ENCODE data around the gene CNGB1.
"Not testable (repeated sequence)": the region's sequence is repeated elsewhere in the genome, so short reads cannot be mapped to it uniquely, and the experiment has no call there.

The CNGB1 gene

DNA sequence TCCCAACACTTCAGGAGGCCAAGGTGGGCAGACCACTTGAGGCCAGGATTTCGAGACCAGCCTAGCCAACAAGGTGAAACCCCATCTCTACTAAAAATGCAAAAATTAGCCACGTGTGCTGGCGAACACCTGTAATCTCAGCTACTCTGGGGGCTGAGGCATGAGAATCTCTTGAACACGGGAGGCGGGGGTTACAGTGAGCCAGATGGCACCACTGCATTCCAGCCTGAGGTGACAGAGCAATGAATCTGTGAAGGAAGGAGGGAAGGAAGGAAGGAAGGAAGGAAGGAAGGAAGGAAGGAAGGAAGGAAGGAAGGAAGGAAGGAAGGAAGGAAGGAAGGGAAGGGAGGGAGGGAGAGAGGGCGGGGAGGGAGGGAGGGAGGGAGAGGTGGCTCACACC is 124.0 kb downstream of the CNGB1 start:
- not testable (repeated sequence) for DNase-seq

DNA sequence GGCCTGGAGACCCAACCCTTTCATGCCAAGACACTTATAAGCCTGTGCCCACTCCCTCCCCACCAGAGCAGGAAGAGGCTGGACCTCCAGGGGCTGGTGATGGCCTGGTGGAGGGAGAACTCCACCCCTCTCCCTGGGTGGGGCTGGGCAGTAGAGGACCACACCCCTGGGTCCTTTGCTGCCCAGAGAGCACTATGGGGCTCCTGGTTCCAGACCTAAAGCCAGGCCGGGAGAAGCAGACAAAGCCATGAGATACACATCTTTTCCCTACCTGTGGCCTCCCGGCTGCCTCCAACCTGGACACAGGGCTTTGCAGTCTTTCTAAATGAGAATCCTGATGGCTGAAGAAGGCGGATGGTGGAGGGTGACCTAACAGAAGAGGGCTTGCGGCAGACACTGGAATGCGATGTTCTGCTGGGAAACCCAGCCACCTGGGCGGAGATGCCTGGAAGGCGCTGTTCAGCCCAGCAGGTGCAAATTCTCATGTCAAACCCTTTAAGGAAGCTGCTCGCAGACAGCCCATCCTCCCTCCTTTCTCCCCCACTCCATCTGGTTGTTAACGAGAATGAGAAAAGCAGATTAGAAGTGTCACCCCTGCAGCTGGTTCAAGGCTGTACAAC is 124.7 kb downstream of the CNGB1 start:
- no peak for DNase-seq

DNA sequence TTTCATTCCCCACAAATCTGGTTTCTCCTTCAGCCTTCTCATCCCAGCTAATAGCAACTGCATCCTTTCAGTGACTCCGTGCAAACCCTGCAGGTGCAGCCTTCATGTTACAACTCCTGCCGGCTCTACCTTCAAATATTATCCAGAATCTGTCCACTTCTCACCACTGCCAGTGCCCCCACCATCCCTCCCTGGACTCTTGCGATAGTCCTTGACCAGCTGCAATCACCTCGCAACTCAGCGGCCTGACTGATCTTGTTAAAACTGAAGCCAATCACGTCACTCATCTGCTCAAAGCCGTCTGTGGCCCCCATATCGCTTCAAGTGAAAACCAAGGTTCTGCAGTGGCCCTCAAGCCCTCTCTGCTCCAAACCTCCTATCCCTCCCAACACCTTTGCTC is 125.8 kb downstream of the CNGB1 start:
- DNase-seq, result no peak

- DNase-seq, result no peak
These were observed 126.4 kb downstream of the CNGB1 start for GRCh38 chr16:57844416-57845030.

- no peak for DNase-seq
These were observed 127.5 kb downstream of the CNGB1 start for GRCh38 chr16:57843400-57843799.

- DNase-seq, result no peak
These were observed 128.3 kb downstream of the CNGB1 start for GRCh38 chr16:57842601-57843000.

GRCh38 chr16:57840833-57841232 is 130.1 kb downstream of the CNGB1 start:
- no peak for DNase-seq

DNA sequence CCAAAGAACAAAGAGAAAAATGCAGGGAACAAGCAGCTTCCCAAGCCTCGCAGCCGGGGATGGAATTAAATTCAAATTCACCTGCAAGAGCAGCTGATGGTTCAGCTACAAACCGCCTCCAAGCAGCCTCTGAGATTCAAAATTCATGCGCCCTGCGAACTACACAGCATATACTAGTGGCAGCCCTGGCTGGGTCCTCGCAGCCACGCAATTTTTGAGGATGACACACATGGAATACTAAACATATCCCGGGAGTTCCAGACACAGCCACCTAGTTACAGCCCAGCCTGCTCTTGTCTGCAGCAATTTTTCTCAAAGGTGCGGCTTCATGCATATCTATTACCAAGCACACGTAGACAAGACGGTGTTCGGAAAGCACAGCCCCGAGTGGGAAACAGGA is 132.8 kb downstream of the CNGB1 start:
- DNase-seq, result no peak

GRCh38 chr16:57837305-57838125 is 133.4 kb downstream of the CNGB1 start:
- no peak for DNase-seq

DNA sequence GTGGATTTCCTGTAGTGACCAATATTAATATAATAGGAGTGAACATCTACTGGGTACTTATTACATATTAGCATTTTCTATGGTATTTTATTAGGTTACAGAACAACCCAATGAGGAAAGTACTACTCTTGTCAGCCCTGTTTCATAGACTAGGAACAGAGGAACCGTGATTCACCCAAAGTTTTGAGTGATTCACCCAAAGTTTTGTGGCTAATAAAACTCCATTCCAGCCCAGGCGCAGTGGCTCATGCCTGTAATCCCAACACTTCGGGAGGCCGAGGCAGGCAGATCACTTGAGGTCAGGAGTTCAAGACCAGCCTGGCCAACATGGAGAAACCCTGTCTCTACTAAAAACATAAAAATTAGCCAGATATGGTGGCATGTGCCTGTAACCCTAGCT is 135.5 kb downstream of the CNGB1 start:
- not testable (repeated sequence) for DNase-seq

DNA sequence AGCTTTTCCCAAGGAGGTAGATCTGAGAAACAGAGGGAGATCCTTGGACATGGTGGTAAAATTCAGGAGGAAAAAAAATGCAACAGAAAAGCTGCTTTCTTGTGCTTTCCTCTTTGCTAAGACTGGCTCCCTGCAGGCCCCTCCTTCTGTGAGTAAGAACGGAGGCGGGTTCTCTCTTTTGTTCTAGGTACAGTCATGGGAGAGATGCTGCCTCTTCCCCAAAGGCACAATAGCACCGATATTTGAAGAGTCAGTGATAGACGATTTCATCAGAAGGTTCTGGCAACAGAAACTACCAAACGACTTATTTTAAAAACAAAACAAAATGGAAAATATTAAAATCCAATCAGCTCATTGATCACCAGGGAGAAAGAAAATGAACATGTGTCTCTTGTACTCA is 136.0 kb downstream of the CNGB1 start:
- no peak for DNase-seq
